OCI-LY7 (cell line): ENCODE data around the gene ZNF160. TPM values are rescaled to one million over a fixed set of nuclear protein-coding genes. Genes with fewer than 3 reads are reported as not detected.
"Not testable (repeated sequence)": the region's sequence is repeated elsewhere in the genome, so short reads cannot be mapped to it uniquely, and the experiment has no call there.

Source experiments
- BruUV-seq: library from RNA; stranded (reverse); fragments of 400-500 nt; replicated peaks from 2 replicates; lab custom pipeline; 2021; lab: Mats Ljungman, UMichigan
- CTCF ChIA-PET: fragments of 300-600 bp; sonication (Branson Sonifier 250); formaldehyde crosslinking; loops from one replicate; lab custom pipeline; 2022; ENCODE audit warnings: antibody characterized with exemption; ENCODE audit not compliant: unreplicated experiment; lab: Charles Lee
- POLR2A ChIA-PET: fragments of 300-600 bp; sonication (Branson Sonifier 250); formaldehyde crosslinking; loops from one replicate; lab custom pipeline; 2022; ENCODE audit warnings: antibody characterized with exemption; lab: Charles Lee
- DNase-seq: peaks from one replicate; pipeline ENCODE4 v3.0.0-alpha.2; 2015; ENCODE audit warnings: low spot score
- H2AFZ ChIP-seq: fragments of 200-600 bp; sonication (generic), shearing (Covaris generic); 2 replicates; pipeline ENCODE4 v1.6.1; 2014; ENCODE audit warnings: mild to moderate bottlenecking, antibody characterized with exemption, low read length, moderate library complexity
- H3K27ac ChIP-seq: fragments of 200-600 bp; sonication (generic); 2 replicates; pipeline ENCODE4 v1.5.1; 2014; ENCODE audit warnings: mixed run types, low read depth, mild to moderate bottlenecking, moderate library complexity, low read length, inconsistent platforms; ENCODE audit not compliant: poor library complexity, severe bottlenecking
- H3K36me3 ChIP-seq: fragments of 200-600 bp; sonication (generic); 2 replicates; pipeline ENCODE4 v1.6.1; 2014; ENCODE audit warnings: mild to moderate bottlenecking, antibody characterized with exemption, low read length, moderate library complexity, mixed read lengths; ENCODE audit not compliant: insufficient read depth
- H3K4me1 ChIP-seq: fragments of 200-600 bp; sonication (generic); 2 replicates; pipeline ENCODE4 v1.5.1; 2014; ENCODE audit warnings: mild to moderate bottlenecking, low read length; ENCODE audit not compliant: insufficient read depth, poor library complexity, severe bottlenecking
- H3K4me2 ChIP-seq: fragments of 200-600 bp; sonication (generic); 2 replicates; pipeline ENCODE4 v1.6.1; 2014; ENCODE audit warnings: mild to moderate bottlenecking, low read length
- H3K4me3 ChIP-seq: fragments of 200-600 bp; sonication (generic); 2 replicates; pipeline ENCODE4 v1.5.1; 2014; ENCODE audit warnings: mild to moderate bottlenecking, low read depth, low read length; ENCODE audit not compliant: poor library complexity, severe bottlenecking
- H3K79me2 ChIP-seq: fragments of 200-600 bp; sonication (generic); 2 replicates; pipeline ENCODE4 v1.6.1; 2016; ENCODE audit warnings: low read depth, mild to moderate bottlenecking, low read length, moderate library complexity, mixed read lengths; ENCODE audit not compliant: insufficient read depth
- H3K9me2 ChIP-seq: fragments of 200-600 bp; sonication (generic); 2 replicates; pipeline ENCODE4 v1.6.1; 2016; ENCODE audit warnings: mild to moderate bottlenecking, low read length, mixed read lengths; ENCODE audit not compliant: insufficient read depth
- H3K9me3 ChIP-seq: fragments of 200-600 bp; sonication (generic); 2 replicates; pipeline ENCODE4 v1.6.1; 2014; ENCODE audit warnings: mild to moderate bottlenecking, mixed run types, low read length, mixed read lengths
- H4K20me1 ChIP-seq: fragments of 200-600 bp; sonication (generic); 2 replicates; pipeline ENCODE4 v1.6.1; 2014; ENCODE audit warnings: mild to moderate bottlenecking, antibody characterized with exemption, low read length, moderate library complexity, mixed read lengths; ENCODE audit not compliant: insufficient read depth
- EZH2phosphoT487 ChIP-seq: fragments of 200-600 bp; sonication (generic); IDR thresholded peaks from 2 replicates; pipeline ENCODE4 v1.6.1; 2018; ENCODE audit warnings: low read depth, borderline replicate concordance, mild to moderate bottlenecking, mixed run types, antibody characterized with exemption, low read length, moderate library complexity, mixed read lengths
- intact Hi-C: fragments of 100-400 bp; cut with micrococcal nuclease; formaldehyde crosslinking; loops from one replicate; pipeline ENCODE4 v1.10.0; 2022; ENCODE audit not compliant: unreplicated experiment
- total RNA-seq, 2 experiments: library from RNA; depleted of rRNA in 1 of 2; stranded (reverse); fragments of >200 nt in 1 of 2; shearing (Covaris generic) in 1 of 2; gene quantifications; 2 replicates each; pipeline ENCODE4 v1.2.3, GENCODE V29; 2014 to 2022
- TF ChIP-seq, protein P1 (sequence below): fragments of 200-600 bp; sonication (generic); conservative IDR thresholded peaks from 2 replicates; pipeline ENCODE4 v1.5.1; 2014; ENCODE audit warnings: mild to moderate bottlenecking, antibody characterized with exemption, low read length, moderate library complexity, mixed read lengths

Gene ZNF160
- total RNA-seq, 2 experiments from 2014 or later = 18.8 to 35.5 TPM

DNA sequence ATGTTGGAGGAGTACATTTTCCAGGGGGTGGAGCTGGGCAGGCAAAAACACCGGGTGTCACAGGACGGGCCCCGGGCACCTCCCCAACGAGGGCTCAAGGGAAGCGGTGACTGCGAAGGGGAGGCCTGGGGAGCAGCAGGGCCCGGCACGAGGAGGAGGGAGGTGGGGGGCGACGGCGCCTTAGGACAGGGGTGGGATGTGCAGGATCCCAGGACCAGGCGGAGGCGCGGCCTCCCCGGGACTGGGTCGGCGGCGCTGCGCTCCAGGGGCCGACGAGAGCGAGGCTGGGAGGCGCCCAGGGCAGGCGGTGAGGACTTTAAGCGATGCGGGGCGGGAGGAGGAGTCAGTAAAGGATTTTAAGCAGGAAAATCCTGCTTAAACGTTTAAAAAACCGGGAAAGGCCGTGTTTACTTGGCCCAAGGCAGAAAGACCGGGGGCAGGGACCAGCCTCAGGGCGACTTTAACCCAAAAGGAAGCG lies 427 bp downstream of the ZNF160 start:
- peak overlapping the region; percentile 91 for H3K4me2 ChIP-seq
- H2AFZ ChIP-seq = peak overlapping the region; percentile 77
- CTCF ChIA-PET = no interaction called here
- peak; percentile 63 for DNase-seq
- H3K9me2 ChIP-seq = no peaks in the 10 kb centered on the region
- H3K79me2 ChIP-seq = peaks cover 36% of the 10 kb centered on the region; the same call in 1 of the 2 replicates
- H3K4me1 ChIP-seq = peaks cover 16% of the 10 kb centered on the region
- H3K36me3 ChIP-seq = peaks cover 22% of the 10 kb centered on the region
- intact Hi-C loops = no loop called here
- H3K27ac ChIP-seq = peak overlapping the region; percentile 60
- TF ChIP-seq EZH2phosphoT487 = no peak
- TF ChIP-seq, protein P1, sequence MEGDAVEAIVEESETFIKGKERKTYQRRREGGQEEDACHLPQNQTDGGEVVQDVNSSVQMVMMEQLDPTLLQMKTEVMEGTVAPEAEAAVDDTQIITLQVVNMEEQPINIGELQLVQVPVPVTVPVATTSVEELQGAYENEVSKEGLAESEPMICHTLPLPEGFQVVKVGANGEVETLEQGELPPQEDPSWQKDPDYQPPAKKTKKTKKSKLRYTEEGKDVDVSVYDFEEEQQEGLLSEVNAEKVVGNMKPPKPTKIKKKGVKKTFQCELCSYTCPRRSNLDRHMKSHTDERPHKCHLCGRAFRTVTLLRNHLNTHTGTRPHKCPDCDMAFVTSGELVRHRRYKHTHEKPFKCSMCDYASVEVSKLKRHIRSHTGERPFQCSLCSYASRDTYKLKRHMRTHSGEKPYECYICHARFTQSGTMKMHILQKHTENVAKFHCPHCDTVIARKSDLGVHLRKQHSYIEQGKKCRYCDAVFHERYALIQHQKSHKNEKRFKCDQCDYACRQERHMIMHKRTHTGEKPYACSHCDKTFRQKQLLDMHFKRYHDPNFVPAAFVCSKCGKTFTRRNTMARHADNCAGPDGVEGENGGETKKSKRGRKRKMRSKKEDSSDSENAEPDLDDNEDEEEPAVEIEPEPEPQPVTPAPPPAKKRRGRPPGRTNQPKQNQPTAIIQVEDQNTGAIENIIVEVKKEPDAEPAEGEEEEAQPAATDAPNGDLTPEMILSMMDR = no peak
- BruUV-seq = TSS peak; percentile 63
- POLR2A ChIA-PET = no interaction called here
- no peaks in the 10 kb centered on the region for H4K20me1 ChIP-seq
- H3K4me3 ChIP-seq = peak overlapping the region; percentile 99
- H3K9me3 ChIP-seq = no peaks in the 10 kb centered on the region

DNA sequence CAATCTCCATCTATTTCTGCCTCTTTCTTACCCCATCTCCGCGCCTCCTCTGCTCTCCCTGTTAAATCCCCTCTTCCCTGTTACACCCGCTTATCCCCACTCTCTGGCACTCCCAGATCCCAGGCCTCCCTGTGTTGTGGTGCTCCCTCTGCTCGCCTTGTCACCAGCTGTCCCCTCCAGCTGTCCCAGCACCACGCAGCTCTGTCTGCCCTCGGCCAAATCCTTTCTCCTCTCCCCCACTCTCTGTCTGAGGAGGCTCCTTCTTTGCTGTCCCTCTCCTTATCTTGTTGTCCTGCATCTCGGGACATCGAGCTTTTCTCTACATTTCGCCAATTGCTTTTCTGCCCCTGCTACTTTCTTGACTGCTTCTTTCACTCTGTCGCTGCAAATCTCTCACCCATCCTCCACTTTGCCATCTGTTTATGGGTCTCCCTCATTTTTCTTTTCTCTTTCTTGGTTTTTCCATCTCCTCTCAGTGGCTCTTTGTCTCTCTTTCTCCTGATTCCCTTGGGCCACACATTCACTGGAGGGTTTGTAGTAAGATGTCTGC lies 941 bp downstream of the ZNF160 start:
- no peaks in the 10 kb centered on the region for H3K9me3 ChIP-seq
- H3K4me1 ChIP-seq = peaks cover 16% of the 10 kb centered on the region
- H3K36me3 ChIP-seq = peaks cover 27% of the 10 kb centered on the region
- H4K20me1 ChIP-seq = no peaks in the 10 kb centered on the region
- peak overlapping the region; percentile 91 for H3K4me2 ChIP-seq
- TF ChIP-seq EZH2phosphoT487 = no peak
- TF ChIP-seq, protein P1 = no peak
- H3K27ac ChIP-seq = peak overlapping the region; percentile 60
- no peak for DNase-seq
- H3K4me3 ChIP-seq = peak overlapping the region; percentile 99
- H3K79me2 ChIP-seq = peaks cover 36% of the 10 kb centered on the region; the same call in 1 of the 2 replicates
- BruUV-seq = no TSS peak
- ChIA-PET CTCF (interaction anchor here (0.6 kb wide), 1 partner anchor 85 kb away, joined by 4 read pairs; no protein-coding TSS in a partner anchor), POLR2A (interaction anchor here (0.7 kb wide), 1 partner anchor 234 kb away, joined by 3 read pairs; no protein-coding TSS in a partner anchor)
- H2AFZ ChIP-seq = no peak overlapping the region
- intact Hi-C loops = no loop called here
- H3K9me2 ChIP-seq = no peaks in the 10 kb centered on the region

DNA sequence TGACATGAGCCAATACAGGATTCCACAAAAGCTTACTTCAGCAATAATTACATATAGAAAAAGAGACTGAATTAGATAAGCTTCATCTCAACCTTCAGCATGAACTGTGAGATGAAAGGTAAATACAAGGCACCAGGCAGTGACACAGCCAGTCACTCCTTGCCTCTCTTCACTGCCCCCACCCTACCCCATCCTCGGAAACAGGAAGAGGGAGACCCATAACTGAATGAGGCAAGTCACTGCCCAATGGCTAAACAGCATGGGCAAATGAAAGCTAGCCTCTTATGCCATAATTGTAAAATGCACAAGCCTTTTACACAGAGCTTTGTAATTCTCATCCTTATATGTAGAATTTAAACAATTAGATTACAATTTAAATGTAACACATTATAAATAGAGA lies 1.7 kb downstream of the ZNF160 start:
- H3K27ac ChIP-seq = no peak overlapping the region
- H3K36me3 ChIP-seq = peaks cover 27% of the 10 kb centered on the region
- H2AFZ ChIP-seq = no peak overlapping the region
- H3K9me2 ChIP-seq = no peaks in the 10 kb centered on the region
- ChIA-PET CTCF (interaction anchor here (0.6 kb wide), 1 partner anchor 84 kb away, joined by 4 read pairs; no protein-coding TSS in a partner anchor), POLR2A (no interaction called here)
- H3K4me2 ChIP-seq = peak overlapping the region; percentile 91
- DNase-seq = peak; percentile 33
- no peaks in the 10 kb centered on the region for H3K9me3 ChIP-seq
- H3K4me3 ChIP-seq = peak overlapping the region; percentile 99
- no TSS peak for BruUV-seq
- no peaks in the 10 kb centered on the region for H4K20me1 ChIP-seq
- H3K79me2 ChIP-seq = peaks cover 36% of the 10 kb centered on the region; the same call in 1 of the 2 replicates
- H3K4me1 ChIP-seq = peaks cover 16% of the 10 kb centered on the region
- intact Hi-C loops = no loop called here
- TF ChIP-seq EZH2phosphoT487 = no peak
- TF ChIP-seq, protein P1 = no peak

DNA sequence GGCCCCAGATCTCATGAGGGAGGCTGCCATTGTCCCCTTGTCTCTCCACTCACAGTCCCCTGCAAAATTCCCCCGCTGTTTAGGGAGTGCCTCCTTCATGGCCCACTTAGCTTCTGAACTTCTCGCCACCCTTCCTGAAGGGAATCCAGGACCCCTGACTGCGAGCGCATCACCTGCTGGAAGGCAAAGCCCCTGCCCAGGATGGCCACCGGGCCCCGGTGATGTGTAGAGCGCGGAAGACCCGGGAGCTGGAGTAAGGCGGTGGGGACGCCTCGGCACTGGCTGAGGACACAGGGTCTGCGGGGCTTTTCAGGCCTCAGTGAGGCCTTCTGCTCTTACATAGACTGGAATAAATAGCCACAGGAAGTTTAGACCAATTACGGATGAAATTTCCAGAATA lies 4.7 kb downstream of the ZNF160 start:
- DNase-seq, H3K9me3 ChIP-seq, CTCF ChIA-PET, BruUV-seq, intact Hi-C loops, H3K4me3 ChIP-seq, H2AFZ ChIP-seq, H3K4me2 ChIP-seq, H3K27ac ChIP-seq, H3K9me2 ChIP-seq, POLR2A ChIA-PET, H4K20me1 ChIP-seq: not testable (repeated sequence)
- Histone ChIP-seq H3K36me3 (peaks cover 46% of the 10 kb centered on the region), H3K4me1 (peaks cover 11% of the 10 kb centered on the region), H3K79me2 (peaks cover 41% of the 10 kb centered on the region; the same call in 1 of the 2 replicates)
